COLO829 (cell line): Measurements from ENCODE around the gene NANOGP8.
"Not testable (repeated sequence)": the region's sequence is repeated elsewhere in the genome, so short reads cannot be mapped to it uniquely, and the experiment has no call there.

Experiments used
- DNase-seq: peaks from one replicate; pipeline ENCODE4 v3.0.0; 2012; ENCODE audit warnings: low spot score

Gene NANOGP8

GRCh38 chr15:35092846-35093245 is 7.8 kb upstream of the NANOGP8 start:
- no peak for DNase-seq

- DNase-seq: no peak
Measured at GRCh38 chr15:35092311-35092710, 7.2 kb upstream of the NANOGP8 start.

- no peak for DNase-seq
Measured at GRCh38 chr15:35090104-35090807, 5.2 kb upstream of the NANOGP8 start.

- no peak for DNase-seq
Measured at GRCh38 chr15:35089551-35089950, 4.5 kb upstream of the NANOGP8 start.

- DNase-seq: no peak
Measured at GRCh38 chr15:35088329-35088728, 3.2 kb upstream of the NANOGP8 start.

- no peak for DNase-seq
Measured at GRCh38 chr15:35087759-35088158, 2.7 kb upstream of the NANOGP8 start.

GRCh38 chr15:35082371-35083348 is 2.4 kb downstream of the NANOGP8 start:
- DNase-seq: not testable (repeated sequence)

- not testable (repeated sequence) for DNase-seq
Measured at GRCh38 chr15:35081626-35082365, 3.3 kb downstream of the NANOGP8 start.

- DNase-seq: no peak
Measured at GRCh38 chr15:35080226-35080625, 4.9 kb downstream of the NANOGP8 start.

- peak; percentile 42 for DNase-seq
Measured at GRCh38 chr15:35078221-35078915, 6.7 kb downstream of the NANOGP8 start.

- DNase-seq: no peak
Measured at GRCh38 chr15:35071106-35071505, 14.0 kb downstream of the NANOGP8 start.

GRCh38 chr15:35068846-35069475 is 16.1 kb downstream of the NANOGP8 start:
- no peak for DNase-seq

- DNase-seq: no peak
Measured at GRCh38 chr15:35067496-35068347, 17.4 kb downstream of the NANOGP8 start.

GRCh38 chr15:35066094-35066493 is 19.0 kb downstream of the NANOGP8 start:
- DNase-seq: no peak

GRCh38 chr15:35064576-35065190 is 20.4 kb downstream of the NANOGP8 start:
- no peak for DNase-seq

- DNase-seq: no peak
Measured at GRCh38 chr15:35062738-35063099, 22.4 kb downstream of the NANOGP8 start.

- DNase-seq: no peak
Measured at GRCh38 chr15:35061825-35062737, 23.0 kb downstream of the NANOGP8 start.

- DNase-seq: no peak
Measured at GRCh38 chr15:35061161-35061824, 23.8 kb downstream of the NANOGP8 start.
